Measurements from ENCODE around the gene ZNF136. TPM values are rescaled to one million over a fixed set of nuclear protein-coding genes. Genes with fewer than 3 reads are reported as not detected.

Gene ZNF136
- total RNA-seq, 1 donor from 2014 or later: 17.8 TPM

- no peak overlapping the region for H3K9ac ChIP-seq
- H3K36me3 Mint-ChIP-seq: peaks cover 31% of the 10 kb centered on the region
Observed at GRCh38 chr19:12229990-12230389, 67.1 kb downstream of the ZNF136 start.

DNA sequence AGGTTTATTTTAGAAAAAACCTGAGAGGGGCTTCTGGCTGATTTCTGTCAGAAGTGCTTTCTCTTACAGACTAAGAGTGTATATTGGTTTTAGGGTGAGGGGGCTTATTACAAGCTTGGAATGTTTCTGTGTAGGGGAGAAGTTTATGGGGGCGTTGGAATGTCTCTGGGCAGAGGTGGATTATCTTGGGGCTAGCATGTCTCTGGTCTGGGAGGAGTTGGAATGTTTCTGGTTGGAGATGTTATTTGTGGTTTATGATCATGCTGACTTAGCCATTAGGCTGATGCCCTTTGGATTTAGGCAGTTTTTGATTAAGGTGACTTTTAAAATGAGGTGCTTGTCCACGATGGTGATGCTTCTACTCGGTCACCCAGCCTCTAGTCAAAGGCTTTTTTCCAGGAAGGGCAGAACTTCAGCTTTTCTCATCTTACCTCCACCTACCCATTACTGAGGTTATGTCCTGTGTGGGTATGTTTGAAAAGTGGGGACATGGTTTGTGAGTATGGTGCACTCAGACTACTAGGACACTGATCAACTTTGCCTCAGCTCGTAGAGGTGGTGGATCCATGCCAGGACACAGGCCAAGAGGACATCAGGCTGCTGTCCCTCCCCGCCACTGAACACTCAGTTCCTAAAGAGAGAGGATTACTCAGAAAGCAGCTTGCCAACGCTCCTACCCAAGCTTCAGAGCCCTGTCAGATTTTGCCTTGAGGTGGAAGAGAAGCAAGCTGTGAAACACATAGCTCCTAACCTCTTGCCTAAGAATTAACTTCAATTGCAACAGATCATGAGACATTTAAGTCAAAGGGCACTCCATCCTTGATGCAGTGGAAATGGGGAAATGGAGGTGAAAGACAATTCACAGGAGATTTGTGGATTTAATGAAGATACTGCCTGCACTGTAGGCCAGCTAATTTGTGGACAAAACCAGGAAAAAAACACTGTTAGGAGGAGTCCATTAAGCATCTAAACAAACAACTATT is 68.1 kb downstream of the ZNF136 start:
- Mint-ChIP-seq H3K4me3 (no peak overlapping the region), H3K27ac (no peak overlapping the region), H3K9me3 (peaks cover 60% of the 10 kb centered on the region), H3K27me3 (ENCODE audit: insufficient read depth, low read depth) (peaks cover 2% of the 10 kb centered on the region), H3K4me1 (no peaks in the 10 kb centered on the region), H3K36me3 (peaks cover 35% of the 10 kb centered on the region)
- Histone ChIP-seq H3K9me3 (ENCODE audit: low read depth) (peaks cover 10% of the 10 kb centered on the region), H3K4me3 (no peak overlapping the region), H3K4me1 (no peaks in the 10 kb centered on the region), H4K20me1 (ENCODE audit: low read depth) (no peaks in the 10 kb centered on the region), H3K27me3 (no peaks in the 10 kb centered on the region), H3K9ac (no peak overlapping the region), H3K27ac (no peak overlapping the region), H3K36me3 (no peaks in the 10 kb centered on the region), H3F3A (ENCODE audit: low read depth) (no peaks in the 10 kb centered on the region), H2AFZ (replicated peaks) (no peak overlapping the region), H3K79me2 (ENCODE audit: low read depth) (no peaks in the 10 kb centered on the region), H3K4me2 (no peak overlapping the region)
- TF ChIP-seq EZH2 (IDR thresholded peaks at IDR 0.05) (no peak), EZH2phosphoT487 (IDR thresholded peaks at IDR 0.05) (no peak)
- TF ChIP-seq, protein P1, sequence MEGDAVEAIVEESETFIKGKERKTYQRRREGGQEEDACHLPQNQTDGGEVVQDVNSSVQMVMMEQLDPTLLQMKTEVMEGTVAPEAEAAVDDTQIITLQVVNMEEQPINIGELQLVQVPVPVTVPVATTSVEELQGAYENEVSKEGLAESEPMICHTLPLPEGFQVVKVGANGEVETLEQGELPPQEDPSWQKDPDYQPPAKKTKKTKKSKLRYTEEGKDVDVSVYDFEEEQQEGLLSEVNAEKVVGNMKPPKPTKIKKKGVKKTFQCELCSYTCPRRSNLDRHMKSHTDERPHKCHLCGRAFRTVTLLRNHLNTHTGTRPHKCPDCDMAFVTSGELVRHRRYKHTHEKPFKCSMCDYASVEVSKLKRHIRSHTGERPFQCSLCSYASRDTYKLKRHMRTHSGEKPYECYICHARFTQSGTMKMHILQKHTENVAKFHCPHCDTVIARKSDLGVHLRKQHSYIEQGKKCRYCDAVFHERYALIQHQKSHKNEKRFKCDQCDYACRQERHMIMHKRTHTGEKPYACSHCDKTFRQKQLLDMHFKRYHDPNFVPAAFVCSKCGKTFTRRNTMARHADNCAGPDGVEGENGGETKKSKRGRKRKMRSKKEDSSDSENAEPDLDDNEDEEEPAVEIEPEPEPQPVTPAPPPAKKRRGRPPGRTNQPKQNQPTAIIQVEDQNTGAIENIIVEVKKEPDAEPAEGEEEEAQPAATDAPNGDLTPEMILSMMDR (IDR thresholded peaks at IDR 0.05): no peak
- DNase-seq (ENCODE audit: low spot score): no peak

More at GRCh38 chr19:12229990-12230389, 67.1 kb downstream of the ZNF136 start:
- Mint-ChIP-seq H3K27me3 (ENCODE audit: insufficient read depth, low read depth) (peaks cover 2% of the 10 kb centered on the region), H3K9me3 (peaks cover 60% of the 10 kb centered on the region), H3K4me3 (no peak overlapping the region), H3K4me1 (no peaks in the 10 kb centered on the region), H3K27ac (no peak overlapping the region)
- no peak for DNase-seq (ENCODE audit: low spot score)
- TF ChIP-seq EZH2phosphoT487 (IDR thresholded peaks at IDR 0.05) (no peak), EZH2 (IDR thresholded peaks at IDR 0.05) (no peak)
- TF ChIP-seq, protein P1 (IDR thresholded peaks at IDR 0.05): no peak
- Histone ChIP-seq H3K27ac (no peak overlapping the region), H3K4me3 (no peak overlapping the region), H3K4me2 (no peak overlapping the region), H3K9me3 (ENCODE audit: low read depth) (peaks cover 11% of the 10 kb centered on the region), H4K20me1 (ENCODE audit: low read depth) (no peaks in the 10 kb centered on the region), H3K4me1 (no peaks in the 10 kb centered on the region), H3F3A (ENCODE audit: low read depth) (no peaks in the 10 kb centered on the region), H3K27me3 (no peaks in the 10 kb centered on the region), H3K36me3 (no peaks in the 10 kb centered on the region), H3K79me2 (ENCODE audit: low read depth) (no peaks in the 10 kb centered on the region), H2AFZ (replicated peaks) (no peak overlapping the region)

DNA sequence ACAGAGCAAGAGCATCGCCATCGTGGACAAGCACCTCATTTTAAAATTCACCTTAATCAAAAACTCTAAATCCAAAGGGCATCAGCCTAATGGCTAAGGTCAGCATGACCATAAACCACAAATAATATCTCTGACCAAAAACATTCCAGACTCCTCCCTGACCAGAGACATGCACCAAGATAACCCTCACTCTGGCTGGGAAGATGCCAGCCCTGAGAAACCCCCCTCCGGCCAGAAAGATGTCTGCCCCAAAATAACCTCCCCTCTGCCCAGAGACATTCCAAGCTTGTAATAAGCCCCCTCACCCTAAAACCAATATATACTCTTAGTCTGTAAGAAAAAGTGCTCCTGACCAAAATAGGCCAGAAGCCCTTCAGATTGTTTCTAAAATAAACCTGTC is 70.1 kb downstream of the ZNF136 start:
- peaks cover 64% of the 10 kb centered on the region for H3K9me3 Mint-ChIP-seq

More for the DNA sequence above, 70.1 kb downstream of the ZNF136 start:
- Histone ChIP-seq H4K20me1 (ENCODE audit: low read depth) (no peaks in the 10 kb centered on the region), H3K27ac (no peak overlapping the region), H3K9me3 (ENCODE audit: low read depth) (peaks cover 3% of the 10 kb centered on the region), H3K9ac (no peak overlapping the region), H3K36me3 (no peaks in the 10 kb centered on the region), H2AFZ (replicated peaks) (no peak overlapping the region), H3K4me2 (no peak overlapping the region), H3F3A (ENCODE audit: low read depth) (no peaks in the 10 kb centered on the region), H3K4me1 (no peaks in the 10 kb centered on the region), H3K27me3 (no peaks in the 10 kb centered on the region), H3K79me2 (ENCODE audit: low read depth) (no peaks in the 10 kb centered on the region), H3K4me3 (no peak overlapping the region)
- DNase-seq (ENCODE audit: low spot score): no peak
- TF ChIP-seq EZH2phosphoT487 (IDR thresholded peaks at IDR 0.05) (no peak), EZH2 (IDR thresholded peaks at IDR 0.05) (no peak)
- TF ChIP-seq, protein P1 (IDR thresholded peaks at IDR 0.05): no peak
- Mint-ChIP-seq H3K36me3 (peaks cover 42% of the 10 kb centered on the region), H3K27me3 (ENCODE audit: insufficient read depth, low read depth) (peaks cover 2% of the 10 kb centered on the region), H3K27ac (no peak overlapping the region), H3K4me3 (no peak overlapping the region), H3K4me1 (no peaks in the 10 kb centered on the region)
